Mucosa of rectum (tissue), 2 donors: ENCODE data around the gene FUS.

Source experiments
- H3K27ac ChIP-seq, 2 donors: one replicate each; pipeline ENCODE4 v1.7.0; 2013; ENCODE audit warnings: inconsistent platforms in 2 of 2, low read depth in 2 of 2, low read length in 2 of 2
- H3K27me3 ChIP-seq, 2 donors: one replicate each; pipeline ENCODE4 v1.7.0; 2013; ENCODE audit warnings: low read length in 2 of 2; ENCODE audit not compliant: control insufficient read depth in 2 of 2, insufficient read depth in 2 of 2
- H3K36me3 ChIP-seq, 2 donors: one replicate each; pipeline ENCODE4 v1.7.0; 2013; ENCODE audit warnings: low read length in 2 of 2; ENCODE audit not compliant: control insufficient read depth in 2 of 2, insufficient read depth in 2 of 2
- H3K4me1 ChIP-seq, 2 donors: one replicate each; pipeline ENCODE4 v1.7.0; 2013; ENCODE audit warnings: low read length in 2 of 2, mild to moderate bottlenecking in 1 of 2; ENCODE audit not compliant: control insufficient read depth in 2 of 2, insufficient read depth in 2 of 2
- H3K4me3 ChIP-seq, 2 donors: one replicate each; pipeline ENCODE4 v1.7.0; 2013; ENCODE audit warnings: low read length in 2 of 2
- H3K9ac ChIP-seq, 2 donors: one replicate each; pipeline ENCODE4 v1.7.0; 2013; ENCODE audit warnings: low read length in 2 of 2, low read depth in 1 of 2, mild to moderate bottlenecking in 1 of 2
- H3K9me3 ChIP-seq, 2 donors: one replicate each; pipeline ENCODE4 v1.7.0; 2013; ENCODE audit warnings: low read length in 2 of 2; ENCODE audit not compliant: control insufficient read depth in 2 of 2
- donor health status: healthy.
- donor health status: Normal muscosa, but diverticular disease.

Gene FUS

DNA sequence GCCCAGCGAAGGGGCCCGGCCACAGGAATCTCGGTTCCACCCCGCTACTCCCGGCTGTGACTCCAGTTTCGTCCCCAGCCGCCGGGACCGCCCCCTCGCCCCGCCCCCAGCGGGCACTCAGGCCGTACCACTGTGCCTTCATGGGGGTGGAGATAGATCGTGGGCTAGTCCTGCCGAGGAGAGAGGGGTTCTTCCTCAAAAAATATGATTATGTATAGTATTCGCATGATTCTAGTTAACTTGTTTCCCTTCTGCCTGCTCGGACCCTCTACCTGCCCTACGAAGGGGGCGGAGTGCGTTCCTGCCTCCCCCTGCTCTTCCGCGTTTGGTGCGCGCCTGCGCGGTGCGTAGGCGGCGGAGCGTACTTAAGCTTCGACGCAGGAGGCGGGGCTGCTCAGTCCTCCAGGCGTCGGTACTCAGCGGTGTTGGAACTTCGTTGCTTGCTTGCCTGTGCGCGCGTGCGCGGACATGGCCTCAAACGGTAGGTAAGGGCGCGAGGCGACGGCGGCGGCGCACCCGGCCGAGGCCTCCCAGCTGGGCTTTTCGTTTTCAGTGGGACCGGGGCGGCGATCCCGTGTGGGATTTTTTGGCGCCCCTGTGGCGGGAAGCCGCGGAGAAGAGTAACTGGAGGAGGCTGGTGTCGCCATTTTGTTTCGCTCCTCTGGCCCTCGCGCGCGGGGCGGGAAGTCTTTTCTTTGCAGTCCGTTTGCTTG lies at the start of gene FUS:
FUS (plus strand) TSS at position 393 of the 713 bp plus-strand sequence; CDS start at position 469, 76 bp downstream.
- H3K9ac ChIP-seq: peak within 1 kb of the TSS; percentile 87 to 92
- peaks cover 23 to 28% of the 10 kb centered on the region in 2 donors for H3K4me1 ChIP-seq
- H3K4me3 ChIP-seq: peak within 1 kb of the TSS; percentile 84 to 91
- no peaks in the 10 kb centered on the region for H3K9me3 ChIP-seq
- peaks cover 20 to 23% of the 10 kb centered on the region in 2 donors for H3K36me3 ChIP-seq
- H3K27me3 ChIP-seq: no peaks in the 10 kb centered on the region
- H3K27ac ChIP-seq: peak within 1 kb of the TSS; percentile 90 to 94

DNA sequence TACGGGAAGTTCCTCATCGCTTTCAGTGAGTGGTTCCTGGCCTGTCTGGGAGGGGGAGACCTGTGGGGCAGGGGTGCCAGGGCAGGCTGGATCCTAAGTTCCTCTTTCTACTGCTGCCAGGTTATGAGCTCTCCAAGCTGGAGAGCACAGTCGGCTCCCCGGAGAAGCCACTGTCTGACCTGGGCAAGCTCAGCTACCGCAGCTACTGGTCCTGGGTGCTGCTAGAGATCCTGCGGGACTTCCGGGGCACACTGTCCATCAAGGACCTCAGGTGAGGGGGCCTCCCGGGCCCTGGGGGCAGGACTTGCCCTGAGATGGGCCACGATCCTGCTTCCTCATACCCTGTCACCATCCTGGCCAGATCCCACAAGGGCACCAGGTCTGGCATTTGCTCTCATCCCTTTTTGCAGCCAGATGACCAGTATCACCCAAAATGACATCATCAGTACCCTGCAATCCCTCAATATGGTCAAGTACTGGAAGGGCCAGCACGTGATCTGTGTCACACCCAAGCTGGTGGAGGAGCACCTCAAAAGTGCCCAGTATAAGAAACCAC lies 49.5 kb upstream of the FUS start:
- Histone ChIP-seq H3K27me3 (no peaks in the 10 kb centered on the region), H3K4me1 (peaks cover 66 to 75% of the 10 kb centered on the region in 2 donors), H3K9ac (peak overlapping the region; percentile 68 to 76), H3K4me3 (no peak overlapping the region), H3K27ac (peak overlapping the region; percentile 92 to 98), H3K36me3 (peaks cover 17 to 34% of the 10 kb centered on the region in 2 donors), H3K9me3 (no peaks in the 10 kb centered on the region)

GRCh38 chr16:31130899-31131298 lies 49.0 kb upstream of the FUS start:
- peaks cover 17 to 34% of the 10 kb centered on the region in 2 donors for H3K36me3 ChIP-seq
- peak overlapping the region; percentile 92 to 98 for H3K27ac ChIP-seq
- H3K9me3 ChIP-seq: no peaks in the 10 kb centered on the region
- H3K9ac ChIP-seq: peak overlapping the region in 1 of 2 donors; percentile 76
- H3K4me1 ChIP-seq: peaks cover 70 to 78% of the 10 kb centered on the region in 2 donors
- no peaks in the 10 kb centered on the region for H3K27me3 ChIP-seq
- H3K4me3 ChIP-seq: no peak overlapping the region

DNA sequence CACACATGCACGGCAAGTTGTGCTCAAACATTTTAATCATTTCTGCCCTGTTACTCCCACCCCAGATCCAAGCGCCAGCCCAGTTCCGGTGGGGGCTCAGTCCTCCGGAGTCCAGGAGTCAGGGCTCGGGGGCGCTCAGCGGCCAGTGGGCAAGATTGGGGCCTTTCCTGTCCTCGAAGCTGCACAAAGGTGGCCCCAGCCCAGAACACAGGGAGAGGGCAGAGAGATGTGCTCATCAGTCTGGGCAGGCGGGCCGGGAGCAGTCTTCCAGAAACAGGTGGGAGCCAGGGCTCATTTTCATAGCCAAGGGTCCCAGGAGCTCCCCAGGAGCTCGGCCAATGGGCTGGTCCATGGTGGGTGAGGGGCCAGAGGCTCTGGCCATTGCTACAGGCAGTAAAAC lies 48.5 kb upstream of the FUS start:
- Histone ChIP-seq H3K36me3 (peaks cover 17 to 34% of the 10 kb centered on the region in 2 donors), H3K27ac (peak overlapping the region; percentile 92 to 98), H3K27me3 (no peaks in the 10 kb centered on the region), H3K9me3 (no peaks in the 10 kb centered on the region), H3K4me3 (peak overlapping the region in 1 of 2 donors; percentile 49), H3K9ac (peak overlapping the region in 1 of 2 donors; percentile 64), H3K4me1 (peaks cover 75 to 83% of the 10 kb centered on the region in 2 donors)

DNA sequence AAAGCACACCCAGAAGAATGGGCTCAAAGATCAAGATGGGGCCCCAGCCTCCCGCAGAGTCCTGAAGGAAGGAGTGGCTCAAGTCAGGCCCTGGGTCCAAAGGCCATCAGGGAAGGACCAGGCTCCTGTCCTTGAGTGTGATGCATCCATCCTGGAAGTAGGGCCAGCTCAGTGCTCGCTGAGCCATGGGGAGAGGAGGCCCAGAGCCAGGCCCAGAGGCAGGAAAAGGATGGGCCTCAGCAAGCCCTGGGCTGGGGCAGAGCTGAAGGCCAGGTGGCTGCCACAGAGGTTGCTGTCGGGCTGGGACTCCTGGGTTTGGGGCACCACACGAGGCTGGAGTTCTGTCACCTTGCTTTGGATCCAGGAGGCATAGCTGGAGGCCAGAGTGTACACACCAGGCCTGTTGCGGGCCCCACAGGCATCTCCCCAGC lies 48.1 kb upstream of the FUS start:
- Histone ChIP-seq H3K4me1 (peaks cover 77 to 82% of the 10 kb centered on the region in 2 donors), H3K9ac (peak overlapping the region; percentile 14 to 64), H3K27me3 (no peaks in the 10 kb centered on the region), H3K36me3 (peaks cover 17 to 34% of the 10 kb centered on the region in 2 donors), H3K27ac (peak overlapping the region; percentile 92 to 98), H3K9me3 (no peaks in the 10 kb centered on the region), H3K4me3 (peak overlapping the region; percentile 3 to 49)

- H3K9ac ChIP-seq: peak overlapping the region; percentile 14 to 64
- H3K9me3 ChIP-seq: no peaks in the 10 kb centered on the region
- H3K4me3 ChIP-seq: peak overlapping the region in 1 of 2 donors; percentile 3
- H3K4me1 ChIP-seq: peaks cover 72 to 76% of the 10 kb centered on the region in 2 donors
- H3K27me3 ChIP-seq: no peaks in the 10 kb centered on the region
- peak overlapping the region; percentile 92 to 98 for H3K27ac ChIP-seq
- peaks cover 17 to 29% of the 10 kb centered on the region in 2 donors for H3K36me3 ChIP-seq
These were observed 47.5 kb upstream of the FUS start for GRCh38 chr16:31132303-31132979.

DNA sequence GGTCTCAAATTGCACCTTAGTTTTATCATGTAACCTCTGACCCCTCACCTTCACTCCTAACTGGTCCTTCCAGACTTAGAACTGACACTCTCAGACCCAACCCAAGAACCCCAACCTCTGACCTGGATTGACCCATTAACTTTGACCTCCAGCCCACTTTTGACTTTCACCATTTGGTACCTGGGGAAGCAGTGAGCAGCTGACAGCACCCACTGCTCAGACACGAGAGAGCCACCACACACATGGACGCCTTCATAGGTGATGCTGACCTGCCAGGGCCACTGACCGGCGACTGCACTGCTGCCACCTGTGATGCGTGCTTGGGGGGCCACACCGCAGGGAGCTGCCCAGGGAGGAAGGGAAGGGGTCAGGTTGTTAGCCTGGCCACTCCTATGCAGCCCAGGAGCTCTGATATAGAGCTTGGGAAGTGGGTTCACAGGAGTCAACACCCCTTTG lies 46.9 kb upstream of the FUS start:
- Histone ChIP-seq H3K27ac (peak overlapping the region; percentile 92 to 98), H3K9ac (peak overlapping the region; percentile 88 to 98)

GRCh38 chr16:31134091-31134571 lies 45.8 kb upstream of the FUS start:
- Histone ChIP-seq H3K4me1 (peaks cover 66 to 70% of the 10 kb centered on the region in 2 donors), H3K27me3 (no peaks in the 10 kb centered on the region), H3K4me3 (peak overlapping the region; percentile 77 to 90), H3K9me3 (no peaks in the 10 kb centered on the region), H3K36me3 (peaks cover 17 to 26% of the 10 kb centered on the region in 2 donors), H3K27ac (peak overlapping the region; percentile 92 to 98), H3K9ac (peak overlapping the region; percentile 88 to 98)

More for the DNA sequence above, 46.9 kb upstream of the FUS start:
- H3K36me3 ChIP-seq: peaks cover 17 to 26% of the 10 kb centered on the region in 2 donors
- no peaks in the 10 kb centered on the region for H3K9me3 ChIP-seq
- H3K4me1 ChIP-seq: peaks cover 66 to 70% of the 10 kb centered on the region in 2 donors
- H3K4me3 ChIP-seq: peak overlapping the region; percentile 77 to 90
- H3K27me3 ChIP-seq: no peaks in the 10 kb centered on the region

DNA sequence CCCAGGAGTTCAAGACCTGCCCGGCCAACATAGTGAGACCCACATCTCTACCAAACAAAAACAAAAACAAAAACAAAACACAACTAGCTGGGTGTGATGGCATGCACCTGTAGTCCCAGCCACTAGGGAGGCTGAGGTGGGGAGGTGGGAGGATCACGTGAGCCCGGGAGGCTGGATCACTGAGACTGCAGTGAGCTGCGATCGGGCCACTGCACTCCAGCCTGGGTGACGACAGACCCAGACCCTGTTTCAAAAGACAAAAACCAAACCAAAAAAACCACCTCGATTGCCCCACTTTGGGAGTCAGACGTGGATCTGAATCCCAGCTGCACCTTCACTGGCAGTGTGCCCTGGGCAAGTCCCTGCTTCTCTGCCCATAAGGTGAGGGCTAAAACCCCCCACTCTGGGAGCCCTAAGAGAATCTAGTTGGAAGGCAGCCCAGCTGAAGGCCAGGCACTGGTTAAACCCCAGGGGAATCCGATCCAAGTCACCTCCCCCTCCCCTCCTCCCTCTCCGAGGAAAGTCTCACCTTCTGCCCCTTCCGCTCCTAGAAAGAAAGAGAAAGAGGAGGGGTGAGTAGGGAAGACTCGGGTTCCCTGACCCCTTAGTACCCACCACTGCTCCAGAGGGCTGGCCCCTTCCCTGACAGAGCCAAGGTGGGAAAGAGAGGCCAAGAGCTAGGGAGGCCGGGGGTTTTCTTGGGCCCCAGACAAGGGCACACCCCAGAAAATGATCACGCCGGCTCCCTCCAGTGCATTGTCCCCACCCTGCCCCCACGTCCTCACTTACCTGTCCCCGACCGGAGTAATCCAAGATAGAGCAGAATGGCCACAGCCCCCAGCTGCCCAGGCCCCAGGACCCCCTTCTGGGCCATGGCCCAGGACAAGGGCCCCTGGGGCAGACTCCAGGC lies 45.1 kb upstream of the FUS start:
- peak overlapping the region; percentile 77 to 90 for H3K4me3 ChIP-seq

More for the DNA sequence above, 45.1 kb upstream of the FUS start:
- peak overlapping the region; percentile 92 to 98 for H3K27ac ChIP-seq
- no peaks in the 10 kb centered on the region for H3K9me3 ChIP-seq
- peak overlapping the region; percentile 88 to 98 for H3K9ac ChIP-seq
- peaks cover 62 to 67% of the 10 kb centered on the region in 2 donors for H3K4me1 ChIP-seq
- peaks cover 17 to 23% of the 10 kb centered on the region in 2 donors for H3K36me3 ChIP-seq
- no peaks in the 10 kb centered on the region for H3K27me3 ChIP-seq
